Measurements from ENCODE around the gene ZDHHC9.

ZDHHC9 gene

GRCh38 chrX:129823522-129823921 lies 20.2 kb downstream of the ZDHHC9 start:
- no peak for DNase-seq

DNA sequence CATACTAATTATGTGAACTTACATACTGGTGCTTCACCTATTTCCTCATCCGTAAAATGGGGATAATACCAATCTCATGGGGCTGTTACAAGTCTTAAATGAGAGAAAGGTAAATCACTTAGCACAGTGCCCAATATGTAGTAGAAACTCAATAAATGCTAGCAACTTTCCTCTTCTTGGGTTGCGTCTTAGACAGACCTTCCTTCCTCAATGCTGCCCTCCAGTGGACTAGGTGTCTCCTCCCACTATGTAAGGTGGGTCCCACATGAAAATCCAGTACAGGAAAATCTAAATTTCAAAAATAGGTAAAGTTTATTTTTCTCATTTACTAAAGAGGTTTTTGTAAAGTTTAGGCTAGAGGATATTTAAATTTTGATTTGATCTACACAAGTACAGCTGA lies 20.6 kb downstream of the ZDHHC9 start:
- no peak for DNase-seq

DNA sequence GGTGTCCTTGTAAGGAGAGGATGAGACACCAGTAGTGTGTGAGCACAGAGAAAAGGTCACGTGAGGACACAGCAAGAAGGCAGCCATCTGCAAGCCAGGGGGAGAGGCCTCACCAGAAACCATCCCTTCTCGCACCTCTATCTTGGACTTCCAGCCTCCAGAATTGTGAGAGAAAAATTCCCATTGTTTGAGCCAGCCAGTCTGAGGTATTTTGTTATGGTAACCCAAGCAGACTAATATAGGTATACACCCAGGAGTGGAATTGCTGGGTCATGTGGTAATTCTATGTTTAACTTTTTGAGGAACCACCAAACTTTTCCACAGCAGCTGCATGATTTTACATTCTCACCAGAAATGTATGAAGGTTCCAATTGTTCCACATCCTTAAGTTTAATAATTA lies 25.6 kb downstream of the ZDHHC9 start:
- DNase-seq: no peak

- no peak for DNase-seq
Measured at GRCh38 chrX:129813662-129814368, 29.9 kb downstream of the ZDHHC9 start.

- no peak for DNase-seq
Measured at GRCh38 chrX:129808829-129809796, 34.6 kb downstream of the ZDHHC9 start.

GRCh38 chrX:129808158-129808828 lies 35.4 kb downstream of the ZDHHC9 start:
- DNase-seq: no peak

- DNase-seq: no peak
Measured at GRCh38 chrX:129804806-129805205, 38.9 kb downstream of the ZDHHC9 start.

DNA sequence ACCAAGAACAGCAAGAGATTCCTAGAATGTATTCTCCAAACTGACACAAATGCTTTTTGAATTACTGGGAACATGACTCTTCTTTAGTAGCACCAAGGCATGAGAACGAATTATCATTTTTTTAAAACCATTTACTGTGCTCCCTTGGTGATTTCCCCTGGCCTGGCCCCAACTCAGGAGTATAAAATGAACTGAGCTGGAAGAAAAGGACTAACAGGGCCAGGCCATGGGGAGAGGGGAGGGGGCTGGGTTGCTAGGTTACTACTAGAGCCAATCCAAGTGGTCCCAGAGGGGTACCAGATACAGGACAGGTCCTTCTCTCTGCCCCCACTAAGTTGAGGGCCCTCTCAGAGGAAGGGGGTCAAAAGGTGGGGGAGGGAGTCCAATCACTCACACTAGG lies 40.8 kb downstream of the ZDHHC9 start:
- no peak for DNase-seq

- DNase-seq: no peak
Measured at GRCh38 chrX:129800186-129800585, 43.5 kb downstream of the ZDHHC9 start.

DNA sequence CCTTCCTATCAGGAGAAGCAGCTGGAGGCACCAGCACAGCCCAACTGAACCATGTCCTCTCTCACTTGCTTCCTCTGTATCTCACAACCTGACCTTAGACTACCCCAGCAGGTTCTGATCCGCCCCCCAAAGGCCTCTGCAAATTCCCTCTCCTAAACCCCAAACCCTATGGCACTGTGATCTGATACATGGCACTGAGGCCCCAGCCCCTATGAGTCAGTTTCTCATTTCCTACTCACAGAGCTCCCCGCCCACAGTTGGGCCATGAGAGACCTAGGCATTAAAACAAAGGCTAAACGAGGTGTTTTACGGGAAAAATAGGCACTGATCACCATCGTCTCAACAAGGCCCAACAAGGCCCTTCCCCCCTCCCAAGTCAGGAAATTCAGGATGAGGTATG lies 44.8 kb downstream of the ZDHHC9 start:
- no peak for DNase-seq

GRCh38 chrX:129798456-129798855 lies 45.2 kb downstream of the ZDHHC9 start:
- DNase-seq: no peak

DNA sequence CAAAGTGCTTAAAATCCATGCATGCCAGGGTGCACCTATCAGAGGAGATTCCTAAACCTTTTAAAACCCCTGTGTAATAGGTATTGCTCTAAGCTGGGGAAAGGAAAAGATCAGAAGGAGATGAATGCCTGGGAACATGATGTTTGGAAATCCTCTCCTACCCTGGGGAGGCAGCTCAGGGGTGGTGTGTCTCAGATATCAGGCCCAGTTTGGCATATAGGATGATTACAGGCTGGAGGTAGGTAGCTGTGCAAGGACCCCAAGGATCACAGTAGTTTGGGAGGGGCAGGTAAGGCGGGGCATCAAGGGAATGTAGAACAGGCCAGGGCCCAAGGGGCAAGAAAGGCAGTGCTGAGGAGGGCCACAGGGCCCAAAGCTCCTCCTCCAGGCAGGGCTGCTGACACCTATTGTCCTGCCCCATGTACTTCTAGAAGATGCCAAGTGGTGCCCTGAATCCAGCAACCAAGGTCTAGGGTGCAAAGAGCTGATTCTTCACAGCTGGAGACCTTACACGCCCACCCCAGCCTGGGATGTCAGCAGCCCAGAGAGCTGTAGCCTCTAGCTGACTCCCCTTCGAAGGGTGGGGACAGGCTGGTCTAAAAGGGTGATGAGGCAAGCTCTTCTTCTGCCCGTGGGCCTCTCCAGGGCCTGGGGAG lies 46.3 kb downstream of the ZDHHC9 start:
- DNase-seq: no peak

- DNase-seq: no peak
Measured at GRCh38 chrX:129795584-129795983, 48.1 kb downstream of the ZDHHC9 start.

DNA sequence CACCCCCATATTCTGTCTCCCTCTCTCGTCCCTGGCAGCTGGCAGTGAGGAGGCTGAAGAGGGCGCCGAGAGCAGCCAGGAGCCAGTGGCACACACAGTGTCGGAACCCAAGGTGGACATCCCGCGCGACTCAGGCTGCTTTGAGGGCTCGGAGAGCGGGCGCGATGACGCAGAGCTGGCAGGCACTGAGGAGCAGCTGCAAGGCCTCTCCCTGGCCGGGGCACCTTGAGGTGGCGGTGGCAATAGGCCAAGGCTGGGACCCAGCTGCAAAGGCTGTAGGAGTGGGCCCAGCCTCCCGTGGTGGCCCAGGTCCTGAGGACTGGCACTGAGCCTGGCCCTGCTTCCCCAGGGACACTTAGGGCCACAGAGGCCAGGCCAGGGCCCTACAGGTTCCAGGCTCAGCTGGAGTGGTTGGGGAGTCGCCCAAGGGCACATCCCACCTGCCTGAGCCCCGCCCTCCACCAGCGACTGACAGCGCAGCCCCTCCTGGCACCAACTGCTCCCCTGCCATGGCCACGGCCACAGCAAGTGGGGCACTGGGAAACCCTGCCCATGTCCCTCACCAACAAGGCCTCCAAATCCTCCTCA lies 50.0 kb downstream of the ZDHHC9 start:
- no peak for DNase-seq

GRCh38 chrX:129792586-129793291 lies 50.9 kb downstream of the ZDHHC9 start:
- no peak for DNase-seq

DNA sequence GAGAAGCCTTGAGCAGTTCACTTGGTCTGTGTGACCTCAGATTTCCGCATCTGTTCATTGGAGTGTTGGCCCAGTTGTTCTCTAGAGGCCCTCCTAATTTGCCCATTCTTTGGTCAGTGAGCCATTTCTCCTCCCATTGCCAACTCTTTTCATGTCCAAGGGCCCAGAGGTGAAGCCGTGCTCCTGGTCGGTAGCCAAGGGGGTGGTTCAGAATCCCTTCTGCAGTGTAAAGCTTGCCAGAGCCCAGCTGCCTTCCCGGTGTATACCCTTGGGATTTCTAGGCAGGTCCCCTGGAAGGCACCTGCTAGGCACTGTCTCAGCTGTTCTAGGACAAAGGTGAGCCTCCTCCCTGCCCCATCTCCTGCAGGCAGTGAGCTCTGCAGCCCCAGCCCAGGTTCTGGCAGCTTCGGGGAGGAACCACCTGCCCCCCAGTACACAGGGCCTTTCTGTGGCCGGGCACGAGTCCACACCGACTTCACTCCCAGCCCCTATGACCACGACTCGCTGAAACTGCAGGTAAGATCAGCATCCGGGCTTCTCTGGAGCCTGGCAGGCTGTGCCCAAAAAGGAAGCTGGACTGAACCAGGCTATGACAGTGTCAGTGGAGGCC lies 51.6 kb downstream of the ZDHHC9 start:
- no peak for DNase-seq

DNA sequence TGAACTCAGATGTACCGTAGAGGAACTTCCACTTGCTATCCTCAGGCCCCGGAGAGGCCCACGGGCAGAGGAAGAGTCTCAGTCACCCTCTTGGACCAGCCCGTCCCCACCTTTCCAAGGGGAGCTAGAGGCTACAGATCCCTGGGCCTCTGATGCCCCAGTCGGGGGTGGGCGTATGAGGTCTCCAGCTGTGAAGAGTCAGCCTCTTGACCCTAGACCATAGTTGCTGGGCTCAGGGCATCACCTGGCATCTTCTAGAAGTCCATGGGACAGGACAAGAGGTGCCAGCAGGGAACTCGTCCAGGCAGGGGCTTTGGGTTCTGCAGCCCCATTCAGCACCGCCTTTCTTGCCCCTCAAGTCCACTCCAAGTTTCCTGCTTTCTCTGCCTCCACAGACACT lies 52.4 kb downstream of the ZDHHC9 start:
- DNase-seq: no peak

- DNase-seq: no peak
Measured at GRCh38 chrX:129790808-129791207, 52.9 kb downstream of the ZDHHC9 start.

- DNase-seq: no peak
Measured at GRCh38 chrX:129790146-129790545, 53.5 kb downstream of the ZDHHC9 start.

DNA sequence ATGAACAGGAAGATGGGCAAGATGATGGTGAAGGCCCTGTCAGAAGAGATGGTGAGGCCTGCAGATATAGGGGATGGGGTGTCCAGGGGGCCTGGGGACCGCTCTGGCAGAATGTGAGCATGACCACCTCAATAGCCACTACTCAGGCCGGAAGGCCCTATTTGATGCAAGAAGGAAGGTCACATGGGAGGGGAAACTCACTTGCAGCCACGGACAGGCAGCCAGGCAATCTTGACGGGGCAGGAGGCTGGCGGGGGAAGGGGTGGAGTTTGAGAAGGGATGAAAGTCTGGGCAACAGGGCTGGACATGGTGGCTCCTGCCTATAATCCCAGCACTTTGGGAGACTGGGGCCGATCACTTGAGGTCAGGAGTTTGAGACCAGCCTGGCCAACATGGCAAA lies 55.2 kb downstream of the ZDHHC9 start:
- DNase-seq: no peak
